Endometrial microvascular endothelial cells (primary cell): ENCODE data around the gene CPN2. TPM values are rescaled to one million over a fixed set of nuclear protein-coding genes. Genes with fewer than 3 reads are reported as not detected.

ENCODE experiments used
- in situ Hi-C: cut with HindIII; loops from 2 replicates; pipeline ENCODE4 v1.10.0; 2017; ENCODE audit warnings: low sequenced_read_pairs, low pct_unique_long_range_greater_than_20kb; ENCODE audit errors: inconsistent ontology term
- total RNA-seq: library from RNA; depleted of rRNA; stranded (reverse); fragments of >200 nt; gene quantifications from one replicate; pipeline ENCODE4 v1.2.3, GENCODE V29; 2015; ENCODE audit errors: inconsistent ontology term

The CPN2 gene
- total RNA-seq, 1 donor from 2014 or later: not detected

DNA sequence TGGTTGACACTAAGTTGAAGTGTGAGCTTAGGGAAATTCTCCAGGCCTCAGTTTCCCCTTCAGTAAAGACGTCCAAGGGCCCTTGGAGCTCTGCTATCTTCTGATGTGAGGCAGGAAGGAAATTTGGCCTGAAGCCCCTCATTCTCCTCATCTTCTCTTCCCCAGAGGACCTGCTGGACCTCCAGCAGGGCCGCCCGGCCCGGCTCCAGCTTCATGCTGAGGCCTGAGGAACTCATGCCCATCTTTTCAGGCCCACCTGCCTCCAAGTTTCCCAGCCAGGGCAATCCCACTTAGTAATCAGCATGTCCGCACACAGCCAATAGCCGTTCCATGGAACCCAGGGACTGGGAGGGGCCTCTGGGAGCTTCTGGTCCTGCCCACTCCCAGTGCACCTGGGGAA is 14.4 kb upstream of the CPN2 start:
- in situ Hi-C loops: no loop called here

DNA sequence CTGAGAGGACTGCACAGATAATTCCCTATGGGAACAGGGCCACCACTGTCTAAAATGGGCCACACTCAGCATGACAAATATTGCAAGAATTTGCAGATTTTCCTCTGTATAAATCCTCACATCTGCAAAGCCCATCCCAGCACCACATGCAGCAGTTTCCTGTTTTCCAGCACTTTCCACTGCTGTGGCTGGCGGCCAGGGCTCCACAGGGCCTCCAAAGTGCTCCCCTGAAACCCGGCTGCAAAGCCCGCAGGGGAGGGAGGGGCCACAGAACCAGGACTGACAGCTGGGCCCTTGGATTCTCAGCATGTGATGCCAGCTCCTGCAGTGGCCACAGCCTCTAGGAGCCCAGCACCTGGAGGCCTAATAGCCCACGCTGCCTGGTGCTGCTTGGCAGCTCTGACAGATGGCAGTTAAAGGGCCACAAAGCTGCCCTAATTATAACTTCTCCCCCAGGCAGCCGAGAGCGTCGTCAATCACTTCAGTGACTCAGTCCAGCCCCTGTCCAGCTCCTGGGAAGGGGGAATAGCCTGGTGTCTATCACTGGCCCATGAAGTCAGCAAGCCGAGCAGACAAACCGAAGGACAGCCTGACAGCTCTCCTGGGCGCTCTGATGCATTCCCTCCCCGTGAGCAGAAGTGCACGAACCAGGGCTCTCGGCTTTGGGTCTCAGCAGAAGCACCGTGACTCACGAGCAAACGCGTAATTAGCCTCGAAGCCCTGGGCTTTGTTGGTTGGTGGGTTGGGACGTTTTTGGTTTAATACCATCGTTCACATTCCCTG is 13.7 kb upstream of the CPN2 start:
- in situ Hi-C loops: no loop called here

- in situ Hi-C loops: no loop called here
Measured at GRCh38 chr3:194364314-194364651, 13.2 kb upstream of the CPN2 start.

DNA sequence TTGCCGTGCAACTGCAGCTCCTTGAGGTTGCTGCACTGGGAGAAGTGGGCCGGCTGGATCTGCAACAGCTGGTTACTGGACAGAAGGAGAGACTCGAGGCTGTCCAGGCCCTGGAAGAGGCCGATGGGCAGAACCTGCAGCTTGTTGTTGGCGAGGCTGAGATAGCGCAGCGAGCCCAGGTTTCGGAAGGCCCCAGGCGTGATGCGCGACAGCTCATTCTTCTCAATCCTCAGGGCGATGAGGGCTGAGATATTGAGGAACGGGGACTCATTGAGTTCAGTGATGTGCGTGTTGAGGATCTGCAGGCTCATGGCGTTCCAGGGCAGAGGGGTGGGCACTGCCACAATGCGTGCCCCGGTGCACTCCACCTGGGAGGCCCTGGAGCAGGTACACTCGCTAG is 9.4 kb upstream of the CPN2 start:
- in situ Hi-C loops: no loop called here

DNA sequence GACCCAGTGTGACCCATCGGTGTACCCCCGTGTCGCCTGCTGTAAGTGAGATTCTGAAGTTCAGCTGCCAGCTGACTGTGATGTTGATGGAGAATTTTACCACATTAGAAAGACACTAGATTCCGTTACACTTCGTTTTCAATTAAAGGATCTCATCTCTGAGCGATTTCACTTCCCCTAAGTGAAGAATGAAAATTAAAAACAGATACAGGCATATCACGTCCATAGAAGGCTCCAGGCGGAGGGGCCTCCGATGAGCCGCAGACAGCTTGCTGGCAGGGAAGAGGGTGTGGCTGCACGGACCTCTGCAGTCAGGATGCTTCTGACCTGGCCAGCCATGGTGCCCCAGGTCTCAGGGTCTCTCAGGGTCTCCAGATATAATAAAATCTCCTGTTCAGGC is 6.6 kb upstream of the CPN2 start:
- in situ Hi-C loops: no loop called here

DNA sequence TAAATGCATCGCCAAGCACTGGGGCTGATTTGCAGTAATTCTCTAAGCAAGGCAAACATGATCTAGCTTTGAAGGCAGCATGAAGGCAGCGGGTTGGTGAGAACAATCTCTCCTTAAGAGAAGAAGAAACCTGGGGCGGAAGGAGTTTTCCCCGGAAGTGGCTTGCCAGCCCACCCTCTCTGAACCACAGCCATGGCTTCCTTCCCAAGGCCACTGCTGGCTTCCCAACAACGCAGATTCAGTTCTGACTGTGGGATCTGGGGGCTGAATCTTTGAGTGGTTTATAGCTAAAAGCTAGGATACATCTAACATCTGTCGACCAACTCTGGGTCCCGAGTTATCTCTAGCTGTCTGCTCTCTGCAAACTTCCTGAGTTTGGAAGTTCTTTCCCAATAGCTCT is 4.3 kb upstream of the CPN2 start:
- in situ Hi-C loops: no loop called here

GRCh38 chr3:194354315-194354714 is 3.2 kb upstream of the CPN2 start:
- in situ Hi-C loops: no loop called here

GRCh38 chr3:194352667-194353246 is 1.6 kb upstream of the CPN2 start:
- in situ Hi-C loops: no loop called here

- in situ Hi-C loops: no loop called here
Measured at GRCh38 chr3:194351952-194352536, 916 bp upstream of the CPN2 start.

GRCh38 chr3:194350726-194351071 is 429 bp downstream of the CPN2 start:
- in situ Hi-C loops: no loop called here

- in situ Hi-C loops: no loop called here
Measured at GRCh38 chr3:194348354-194348753, 2.8 kb downstream of the CPN2 start.

- in situ Hi-C loops: no loop called here
Measured at GRCh38 chr3:194346621-194347020, 4.5 kb downstream of the CPN2 start.

GRCh38 chr3:194346035-194346434 is 5.1 kb downstream of the CPN2 start:
- in situ Hi-C loops: no loop called here

GRCh38 chr3:194344012-194344411 is 7.1 kb downstream of the CPN2 start:
- in situ Hi-C loops: no loop called here

- in situ Hi-C loops: no loop called here
Measured at GRCh38 chr3:194343561-194343893, 7.6 kb downstream of the CPN2 start.

DNA sequence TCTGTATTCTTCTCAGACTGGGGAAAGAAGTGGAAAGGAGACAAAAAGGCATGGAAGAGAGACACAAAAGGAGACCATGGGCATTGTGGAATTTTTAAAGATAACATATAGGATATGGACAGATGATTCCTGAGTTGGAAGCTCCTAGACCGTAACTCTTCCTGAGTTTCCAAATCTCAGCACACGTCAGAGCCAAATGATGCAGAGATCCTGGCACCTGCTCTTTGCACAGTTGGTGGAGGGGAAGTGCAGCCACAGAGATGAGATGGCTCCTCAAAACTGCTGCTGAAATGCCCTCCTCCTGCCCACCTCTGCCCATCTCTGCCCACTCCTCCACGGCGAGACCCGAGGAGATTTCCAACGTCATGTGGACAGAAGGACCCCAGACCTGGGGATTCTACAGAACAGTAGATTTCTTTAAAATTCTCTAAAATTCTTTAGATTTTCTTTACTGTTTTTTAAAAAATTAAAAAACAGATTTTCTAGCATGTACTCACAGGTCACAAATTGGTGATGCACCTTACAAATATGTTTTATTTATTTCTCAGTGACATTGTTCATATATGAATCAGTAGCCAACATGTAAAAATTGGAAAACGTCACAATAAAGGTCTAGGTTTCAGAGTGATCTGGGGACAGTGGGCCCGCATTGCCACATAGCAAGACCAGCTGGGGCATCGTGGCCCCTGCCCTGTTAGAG is 8.1 kb downstream of the CPN2 start:
- in situ Hi-C loops: no loop called here

GRCh38 chr3:194340757-194341400 is 10.2 kb downstream of the CPN2 start:
- in situ Hi-C loops: no loop called here

- in situ Hi-C loops: no loop called here
Measured at GRCh38 chr3:194339840-194340239, 11.3 kb downstream of the CPN2 start.

GRCh38 chr3:194339356-194339755 is 11.8 kb downstream of the CPN2 start:
- in situ Hi-C loops: no loop called here
